Fibroblast of mammary gland (primary cell): Measurements from ENCODE around the gene IL13RA1.

ENCODE experiments used
- DNase-seq: peaks from one replicate; pipeline ENCODE4 v3.0.0-alpha.2; 2010; ENCODE audit warnings: low read depth
- H3K4me3 ChIP-seq: 2 replicates; pipeline ENCODE4 v1.5.1; 2011; ENCODE audit warnings: low read depth, mild to moderate bottlenecking, low read length, moderate library complexity; ENCODE audit not compliant: control insufficient read depth
- TF ChIP-seq, protein P1 (sequence below): conservative IDR thresholded peaks from 2 replicates; pipeline ENCODE4 v1.5.1; 2011; ENCODE audit warnings: low read depth, low read length, inconsistent platforms; ENCODE audit not compliant: control insufficient read depth, insufficient read depth

IL13RA1 gene

DNA sequence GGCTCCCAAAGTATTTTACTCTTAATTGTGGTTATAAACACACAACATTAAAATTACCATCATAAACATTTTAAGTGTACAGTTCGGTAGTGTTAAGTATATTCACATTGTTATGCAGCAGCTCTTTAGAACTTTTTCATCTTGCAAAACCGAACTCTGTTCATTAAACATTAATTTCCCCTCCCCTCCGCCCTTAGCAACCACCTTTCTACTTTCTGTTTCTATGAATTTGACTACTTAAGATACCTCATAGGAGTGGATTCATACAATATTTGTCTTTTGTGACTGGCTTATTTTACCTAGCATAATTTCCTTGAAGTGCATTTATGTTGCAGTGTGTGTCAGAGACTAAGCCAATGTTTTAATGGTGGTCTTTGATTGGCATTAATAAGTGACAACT, 32.6 kb downstream of the IL13RA1 start:
- TF ChIP-seq, protein P1, sequence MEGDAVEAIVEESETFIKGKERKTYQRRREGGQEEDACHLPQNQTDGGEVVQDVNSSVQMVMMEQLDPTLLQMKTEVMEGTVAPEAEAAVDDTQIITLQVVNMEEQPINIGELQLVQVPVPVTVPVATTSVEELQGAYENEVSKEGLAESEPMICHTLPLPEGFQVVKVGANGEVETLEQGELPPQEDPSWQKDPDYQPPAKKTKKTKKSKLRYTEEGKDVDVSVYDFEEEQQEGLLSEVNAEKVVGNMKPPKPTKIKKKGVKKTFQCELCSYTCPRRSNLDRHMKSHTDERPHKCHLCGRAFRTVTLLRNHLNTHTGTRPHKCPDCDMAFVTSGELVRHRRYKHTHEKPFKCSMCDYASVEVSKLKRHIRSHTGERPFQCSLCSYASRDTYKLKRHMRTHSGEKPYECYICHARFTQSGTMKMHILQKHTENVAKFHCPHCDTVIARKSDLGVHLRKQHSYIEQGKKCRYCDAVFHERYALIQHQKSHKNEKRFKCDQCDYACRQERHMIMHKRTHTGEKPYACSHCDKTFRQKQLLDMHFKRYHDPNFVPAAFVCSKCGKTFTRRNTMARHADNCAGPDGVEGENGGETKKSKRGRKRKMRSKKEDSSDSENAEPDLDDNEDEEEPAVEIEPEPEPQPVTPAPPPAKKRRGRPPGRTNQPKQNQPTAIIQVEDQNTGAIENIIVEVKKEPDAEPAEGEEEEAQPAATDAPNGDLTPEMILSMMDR, result no peak
- no peak for DNase-seq
- no peak overlapping the region for H3K4me3 ChIP-seq

DNA sequence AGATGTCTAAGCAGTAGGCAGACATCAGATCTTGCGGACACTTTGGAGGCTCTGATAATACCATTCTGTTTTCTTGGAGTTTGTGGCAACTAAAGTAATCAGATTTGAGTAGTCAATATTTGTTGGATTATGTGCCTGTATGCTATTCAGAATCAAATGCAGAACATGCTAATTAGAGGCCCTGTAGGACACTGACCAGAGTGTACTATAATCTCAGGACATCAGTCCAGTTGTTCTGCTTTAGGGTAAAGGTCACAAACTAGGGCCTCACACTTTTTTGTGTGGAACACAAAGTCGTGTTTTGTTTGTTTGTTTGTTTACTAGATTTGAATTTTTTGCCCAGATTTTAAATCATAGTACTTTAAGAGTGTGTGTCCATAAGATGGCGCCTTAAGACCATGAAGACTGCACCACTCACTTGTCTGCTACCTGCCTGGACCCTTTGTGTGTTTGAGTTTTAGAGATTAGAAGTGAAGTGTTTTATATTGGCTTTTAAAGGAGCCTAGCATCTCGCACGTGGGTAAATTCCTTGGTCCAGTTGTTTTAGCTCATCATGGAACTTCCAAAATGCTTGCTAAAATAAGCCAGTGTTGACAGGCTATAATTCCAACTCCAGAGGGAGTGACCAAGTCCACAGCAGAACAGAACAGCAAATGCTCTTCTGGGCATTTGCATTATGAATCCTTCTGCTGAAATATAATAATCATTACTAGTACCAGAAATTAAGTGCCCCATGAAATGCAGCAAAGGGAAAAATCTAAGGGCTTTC, 34.7 kb downstream of the IL13RA1 start:
- TF ChIP-seq, protein P1, result no peak
- DNase-seq, result peak; percentile 5
- no peak overlapping the region for H3K4me3 ChIP-seq

DNA sequence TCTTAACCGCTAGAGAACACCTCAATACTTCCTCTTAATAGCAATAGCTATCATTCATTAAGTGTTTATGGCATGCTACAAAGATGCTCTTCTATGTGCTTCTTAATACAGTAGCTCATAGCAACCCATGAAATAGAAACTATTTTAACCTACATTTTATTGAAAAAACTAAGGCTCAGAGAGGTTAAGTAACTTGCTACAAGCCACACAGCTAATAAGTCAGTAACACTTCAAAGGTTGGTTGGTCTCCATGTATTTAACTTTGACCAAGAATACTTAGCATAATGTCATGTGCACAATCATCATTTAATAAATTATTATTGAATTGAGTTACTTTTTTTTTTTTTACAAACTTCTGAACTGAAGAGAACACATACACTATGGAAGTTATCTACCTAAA, 36.1 kb downstream of the IL13RA1 start:
- DNase-seq, result no peak
- H3K4me3 ChIP-seq, result no peak overlapping the region
- TF ChIP-seq, protein P1, result no peak

DNA sequence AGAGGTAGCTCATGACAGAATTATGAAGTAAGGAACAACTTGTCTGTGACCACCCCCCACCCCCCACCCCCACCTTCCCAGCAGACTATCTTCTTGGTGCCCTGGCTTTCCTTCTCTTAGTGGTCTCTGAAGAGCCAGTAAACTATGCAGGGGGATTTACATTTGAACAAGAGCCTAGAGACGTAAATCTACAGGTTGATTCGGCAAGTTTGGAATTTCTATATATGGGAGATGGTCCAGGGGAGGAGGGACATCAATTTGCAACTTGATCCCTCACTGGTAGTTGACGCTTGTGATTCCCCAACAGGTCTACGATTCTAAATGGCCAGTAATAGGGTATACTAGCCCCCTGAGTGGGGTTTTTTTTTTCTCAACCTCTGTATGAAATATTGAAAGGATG, 36.7 kb downstream of the IL13RA1 start:
- DNase-seq, result no peak
- TF ChIP-seq, protein P1, result no peak
- H3K4me3 ChIP-seq, result no peak overlapping the region

DNA sequence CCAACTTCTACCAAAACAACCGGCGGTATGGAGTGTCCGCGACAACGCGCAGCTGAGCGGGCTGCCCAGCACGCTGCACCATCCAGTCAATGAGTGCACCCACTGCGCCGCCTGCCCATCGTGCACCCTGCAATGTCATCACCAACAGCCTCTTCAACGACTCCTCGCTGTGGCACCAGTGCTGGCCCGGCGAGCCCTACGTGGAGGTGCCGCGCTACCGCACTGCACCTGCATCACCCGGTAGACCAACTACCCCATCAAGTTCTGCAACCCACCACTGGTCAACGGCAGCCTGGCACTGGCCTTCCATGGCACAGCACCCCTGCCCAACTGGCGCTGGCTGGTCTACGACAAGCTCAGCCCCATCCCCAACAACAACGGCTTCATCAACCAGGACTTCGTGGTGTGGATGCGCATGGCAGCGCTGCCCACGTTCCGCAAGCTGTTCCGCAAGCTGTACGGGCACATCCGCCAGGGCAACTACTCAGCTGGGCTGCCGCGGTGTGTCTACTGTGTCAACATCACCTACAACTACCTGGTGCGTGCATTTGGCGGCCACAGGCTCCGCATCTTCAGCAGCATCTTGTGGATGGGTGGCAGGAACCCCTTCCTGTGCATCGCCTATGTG, 42.8 kb downstream of the IL13RA1 start:
- no peak overlapping the region for H3K4me3 ChIP-seq
- DNase-seq, result no peak
- TF ChIP-seq, protein P1, result no peak

DNA sequence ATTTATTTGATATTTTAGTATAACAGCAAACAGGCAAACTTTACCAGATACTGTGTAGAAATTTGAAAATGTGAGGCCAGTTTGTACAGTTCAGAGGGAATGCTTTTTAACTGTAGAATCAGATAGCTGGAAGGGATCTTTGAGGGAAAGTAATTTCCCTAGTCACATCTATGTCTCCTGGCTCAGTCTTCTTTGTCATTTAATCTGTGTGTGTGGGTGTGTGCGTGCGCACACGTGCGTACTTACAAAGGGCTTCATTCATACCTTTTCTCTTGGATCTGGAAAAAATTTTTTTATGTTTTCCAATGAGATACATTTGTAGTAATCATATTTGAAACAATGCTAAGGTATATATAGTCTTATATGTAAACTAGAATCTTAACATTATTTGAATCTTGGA, 44.6 kb downstream of the IL13RA1 start:
- DNase-seq, result no peak
- no peak overlapping the region for H3K4me3 ChIP-seq
- TF ChIP-seq, protein P1, result no peak
